Neural cell (in vitro differentiated cells): ENCODE data around the gene ZNF580.

Experiments
- CTCF ChIP-seq: fragments of 450-650 bp; IDR thresholded peaks from 2 replicates; pipeline ENCODE4 v1.5.1; 2014; ENCODE audit warnings: antibody characterized with exemption, mild to moderate bottlenecking, moderate library complexity; ENCODE audit not compliant: poor library complexity, severe bottlenecking
- RAD21 ChIP-seq: fragments of 450-650 bp; conservative IDR thresholded peaks from 2 replicates; pipeline ENCODE4 v1.6.1; 2014; ENCODE audit warnings: antibody characterized with exemption, mild to moderate bottlenecking, moderate library complexity

- TF ChIP-seq RAD21 = no peak
- TF ChIP-seq CTCF = no peak
Measured at GRCh38 chr19:55685776-55686175, 45.0 kb downstream of the ZNF580 start.
